IMR-90 (cell line): ENCODE data around the gene RPL36. TPM values are rescaled to one million over a fixed set of nuclear protein-coding genes. Genes with fewer than 3 reads are reported as not detected.

Experiments used
- ATAC-seq: fragments of 200-7000 bp; cut with Tn5 transposase; 2 replicates; pipeline ENCODE4 v1.9.1; 2020; ENCODE audit warnings: low read depth, mild to moderate bottlenecking, moderate library complexity
- BruUV-seq: library from RNA; stranded (reverse); fragments of 400-500 nt; replicated peaks from 2 replicates; lab custom pipeline; 2021; lab: Mats Ljungman, UMichigan
- CTCF ChIA-PET: fragments of 300-600 bp; formaldehyde crosslinking; extraction: SDS; loops from one replicate; lab custom pipeline; 2021; ENCODE audit warnings: antibody characterized with exemption; lab: Yijun Ruan, JAX
- POLR2A ChIA-PET: fragments of 300-600 bp; sonication (Branson Sonifier 250); formaldehyde crosslinking; loops from one replicate; lab custom pipeline; 2022; ENCODE audit warnings: antibody characterized with exemption; ENCODE audit not compliant: unreplicated experiment; lab: Charles Lee
- DNase-seq: peaks from one replicate; pipeline ENCODE4 v3.0.0; 2013
- H2AFZ ChIP-seq: replicated peaks from 2 replicates; pipeline ENCODE3; 2013; ENCODE audit warnings: low read length, mild to moderate bottlenecking; ENCODE audit not compliant: poor library complexity
- H2AK5ac ChIP-seq: 2 replicates; pipeline ENCODE4 v1.6.1; 2013; ENCODE audit warnings: low read depth, low read length, inconsistent platforms
- H2AK9ac ChIP-seq: replicated peaks from 2 replicates; pipeline ENCODE3; 2013; ENCODE audit warnings: mild to moderate bottlenecking, low read depth, low read length, moderate library complexity; ENCODE audit not compliant: poor library complexity
- H2BK120ac ChIP-seq: 2 replicates; pipeline ENCODE4 v1.6.1; 2013; ENCODE audit warnings: low read depth, low read length, inconsistent platforms
- H2BK15ac ChIP-seq: 3 replicates; pipeline ENCODE4 v1.6.1; 2013; ENCODE audit warnings: low read depth, low read length, inconsistent platforms
- H2BK20ac ChIP-seq: 2 replicates; pipeline ENCODE4 v1.6.1; 2013; ENCODE audit warnings: low read depth, mild to moderate bottlenecking, inconsistent platforms, low read length, moderate library complexity
- H2BK5ac ChIP-seq: 2 replicates; pipeline ENCODE4 v1.6.1; 2013; ENCODE audit warnings: mild to moderate bottlenecking, low read depth, low read length, inconsistent platforms; ENCODE audit not compliant: poor library complexity, severe bottlenecking
- H3K14ac ChIP-seq: replicated peaks from 2 replicates; pipeline ENCODE4 v1.6.1; 2013; ENCODE audit warnings: low read depth, low read length, inconsistent platforms
- H3K18ac ChIP-seq: 2 replicates; pipeline ENCODE4 v1.6.1; 2013; ENCODE audit warnings: low read depth, low read length, control low read depth
- H3K23ac ChIP-seq: 2 replicates; pipeline ENCODE4 v1.6.1; 2013; ENCODE audit warnings: low read depth, low read length, inconsistent platforms
- H3K27ac ChIP-seq: 2 replicates; pipeline ENCODE4 v1.5.1; 2013; ENCODE audit warnings: mild to moderate bottlenecking, control low read depth, low read length; ENCODE audit not compliant: insufficient read depth
- H3K27me3 ChIP-seq: 2 replicates; pipeline ENCODE4 v1.6.1; 2013; ENCODE audit warnings: low read length; ENCODE audit not compliant: control insufficient read depth, insufficient read depth
- H3K36me3 ChIP-seq: 2 replicates; pipeline ENCODE4 v1.6.1; 2013; ENCODE audit warnings: low read length, mixed read lengths; ENCODE audit not compliant: control insufficient read depth, insufficient read depth
- H3K4ac ChIP-seq: 2 replicates; pipeline ENCODE4 v1.6.1; 2013; ENCODE audit warnings: low read depth, low read length, inconsistent platforms
- H3K4me1 ChIP-seq: 2 replicates; pipeline ENCODE4 v1.6.1; 2013; ENCODE audit warnings: low read length, mixed read lengths; ENCODE audit not compliant: control insufficient read depth, insufficient read depth
- H3K4me2 ChIP-seq: 2 replicates; pipeline ENCODE4 v1.6.1; 2013; ENCODE audit warnings: low read depth, mild to moderate bottlenecking, control low read depth, low read length, moderate library complexity
- H3K4me3 ChIP-seq: 2 replicates; pipeline ENCODE4 v1.5.1; 2013; ENCODE audit warnings: low read depth, mild to moderate bottlenecking, control low read depth, low read length, moderate library complexity; ENCODE audit not compliant: insufficient read depth
- H3K56ac ChIP-seq: 2 replicates; pipeline ENCODE4 v1.6.1; 2013; ENCODE audit warnings: low read length, inconsistent platforms; ENCODE audit not compliant: insufficient read depth; ENCODE audit errors: extremely low read depth
- H3K79me1 ChIP-seq, 2 experiments: 2 replicates each; pipeline ENCODE4 v1.6.1; 2013; ENCODE audit warnings: low read length in 2 of 2, inconsistent platforms in 1 of 2, low read depth in 1 of 2
- H3K9ac ChIP-seq: 2 replicates; pipeline ENCODE4 v1.6.1; 2013; ENCODE audit warnings: low read depth, low read length, control low read depth
- H3K9me1 ChIP-seq: 2 replicates; pipeline ENCODE4 v1.6.1; 2013; ENCODE audit warnings: low read length, inconsistent platforms; ENCODE audit not compliant: insufficient read depth
- H3K9me3 ChIP-seq: 2 replicates; pipeline ENCODE4 v1.6.1; 2013; ENCODE audit warnings: low read length; ENCODE audit not compliant: control insufficient read depth, insufficient read depth
- H4K20me1 ChIP-seq: 2 replicates; pipeline ENCODE4 v1.6.1; 2013; ENCODE audit warnings: low read length, inconsistent platforms; ENCODE audit not compliant: insufficient read depth
- H4K5ac ChIP-seq: 2 replicates; pipeline ENCODE4 v1.6.1; 2013; ENCODE audit warnings: mild to moderate bottlenecking, low read depth, low read length, control low read depth
- H4K8ac ChIP-seq, 2 experiments: 2 replicates each; pipeline ENCODE4 v1.6.1; 2013; ENCODE audit warnings: low read depth in 2 of 2, low read length in 2 of 2, control low read depth in 1 of 2, inconsistent platforms in 1 of 2
- H4K91ac ChIP-seq: 2 replicates; pipeline ENCODE4 v1.6.1; 2013; ENCODE audit warnings: low read depth, low read length, inconsistent platforms; ENCODE audit not compliant: insufficient read depth
- MAFK ChIP-seq: IDR thresholded peaks from 2 replicates; pipeline ENCODE4 v1.6.1; 2012; ENCODE audit warnings: low read depth, low read length, improper control_type of control experiment
- RAD21 ChIP-seq: IDR thresholded peaks from 2 replicates; pipeline ENCODE4 v1.6.1; 2012; ENCODE audit warnings: low read length, improper control_type of control experiment
- WGBS, 2 experiments: methylation state at CpG; one replicate each; pipeline versions ENCODE4 v1.1.5 to v1.1.7; 2013; ENCODE audit warnings: missing lambda C conversion rate in 2 of 2; ENCODE audit not compliant: insufficient read length in 1 of 2; ENCODE audit errors: extremely low coverage in 2 of 2; 5-methylcytosine and 5-hydroxymethylcytosine counted together
- dilution Hi-C: fragments of 300-500 bp; cut with HindIII; formaldehyde crosslinking; loops from one replicate; pipeline ENCODE4 v1.14.3; 2018; ENCODE audit warnings: low sequenced_read_pairs; ENCODE audit not compliant: unreplicated experiment
- in situ Hi-C: fragments of 300-500 bp; cut with MboI; formaldehyde crosslinking; loops from 3 replicates; pipeline ENCODE4 v1.14.3; 2019; ENCODE audit warnings: low sequenced_read_pairs, inconsistent platforms, mixed read lengths
- intact Hi-C: fragments of 100-400 bp; cut with micrococcal nuclease; formaldehyde crosslinking; loops from 2 replicates; pipeline ENCODE4 v1.10.0; 2022
- polyA plus RNA-seq, 3 experiments: library from polyadenylated mRNA; depleted of rRNA; stranded (reverse); fragments of >200 nt; gene quantifications; 2 replicates each; pipeline ENCODE4 v1.2.3, GENCODE V29; 2012; ENCODE audit warnings: low replicate concordance in 1 of 3
- total RNA-seq: library from RNA; depleted of rRNA; stranded (reverse); fragments of >200 nt; gene quantifications from 2 replicates; pipeline ENCODE4 v1.2.3, GENCODE V29; 2012

RPL36 gene
- total and polyA plus RNA-seq, 2 of the 4 experiments (the other 2 are of a cell fraction): 232 to 757 TPM

- no peak overlapping the region for H3K9ac ChIP-seq
- H3K36me3 ChIP-seq: peaks cover 58% of the 10 kb centered on the region
- WGBS, 2 experiments: 100% methylated on average over 2 of the region's 4 CpGs; no CpG with 5 or more reads in 1 of the 2 experiments
- H3K27ac ChIP-seq: no peak overlapping the region
- POLR2A ChIA-PET: interaction anchor here (1.0 kb wide), 1 partner anchor 24 kb away, joined by 5 read pairs; the partner anchor contains the start of genes SAFB and SAFB2
- no peak overlapping the region for H4K8ac ChIP-seq
- no peak for TF ChIP-seq RAD21
- TF ChIP-seq MAFK: no peak
- H3K14ac ChIP-seq: no peak overlapping the region
- H2BK15ac ChIP-seq: no peak overlapping the region
- ATAC-seq: no peak
- intact Hi-C loops (no loop called here), dilution Hi-C loops (no loop called here), in situ Hi-C loops (no loop called here)
- no peak overlapping the region for H4K91ac ChIP-seq
- H2AK9ac ChIP-seq: no peak overlapping the region
- no peak overlapping the region for H3K56ac ChIP-seq
- no peaks in the 10 kb centered on the region for H3K4me1 ChIP-seq
- CTCF ChIA-PET: no interaction called here
- no peak overlapping the region for H2AK5ac ChIP-seq
- no peak overlapping the region for H2AFZ ChIP-seq
- DNase-seq: no peak
- H3K27me3 ChIP-seq: no peaks in the 10 kb centered on the region
- no peak overlapping the region for H3K4me3 ChIP-seq
- no peak overlapping the region for H2BK20ac ChIP-seq
- H3K9me3 ChIP-seq: no peaks in the 10 kb centered on the region
- no peak overlapping the region for H3K23ac ChIP-seq
- H2BK5ac ChIP-seq: no peak overlapping the region
- H4K5ac ChIP-seq: no peak overlapping the region
- H4K20me1 ChIP-seq: peaks cover 47% of the 10 kb centered on the region
- H3K4me2 ChIP-seq: no peak overlapping the region
- no peak overlapping the region for H2BK120ac ChIP-seq
- H3K79me1 ChIP-seq: peaks cover 43 to 69% of the 10 kb centered on the region in 2 experiments
- H3K9me1 ChIP-seq: peaks cover 20% of the 10 kb centered on the region
- H3K18ac ChIP-seq: no peak overlapping the region
- H3K4ac ChIP-seq: no peak overlapping the region
- no TSS peak for BruUV-seq
These were observed 43.4 kb upstream of the RPL36 start for GRCh38 chr19:5646703-5647102.
